ENCODE measurements around the gene MED17. TPM values are rescaled to one million over a fixed set of nuclear protein-coding genes. Genes with fewer than 3 reads are reported as not detected.

MED17 gene
- polyA plus RNA-seq, 1 of the 3 experiments (the other 2 are of a cell fraction) = 19.3 TPM

GRCh38 chr11:93821617-93822016 lies 37.5 kb downstream of the MED17 start:
- Histone ChIP-seq H3K79me2 (ENCODE audit: insufficient read depth) (no peaks in the 10 kb centered on the region), H3F3A (replicated peaks; ENCODE audit: insufficient read depth) (no peaks in the 10 kb centered on the region), H3K9me2 (no peaks in the 10 kb centered on the region), H2AFZ (ENCODE audit: low read depth) (no peak overlapping the region), H4K20me1 (ENCODE audit: insufficient read depth) (no peaks in the 10 kb centered on the region), H3K36me3 (replicated peaks in 1 of 2; ENCODE audit: control insufficient read depth in 1 of 2, insufficient read depth in 2 of 2, low read length in 1 of 2) (no peaks in the 10 kb centered on the region), H3K27ac (ENCODE audit: low read depth in 2 of 2, low read length in 1 of 2) (no peak overlapping the region), H3K4me1 (ENCODE audit: control insufficient read depth in 1 of 2, insufficient read depth in 2 of 2, low read depth in 1 of 2, low read length in 1 of 2) (peaks cover 0 to 19% of the 10 kb centered on the region in 2 experiments; a peak in 1 of 4 replicates), H3K9ac (no peak overlapping the region), H3K27me3 (ENCODE audit: insufficient read depth) (no peaks in the 10 kb centered on the region), H3K4me2 (no peak overlapping the region), H3K4me3 (ENCODE audit: low read depth in 2 of 2, low read length in 1 of 2) (no peak overlapping the region), H3K9me3 (no peaks in the 10 kb centered on the region)
- POLR2A ChIA-PET = no interaction called here
- CTCF ChIA-PET = interaction anchor here (0.6 kb wide), 1 partner anchor 11 kb away, joined by 3 read pairs; no protein-coding TSS in a partner anchor
- TF ChIP-seq, protein P1, sequence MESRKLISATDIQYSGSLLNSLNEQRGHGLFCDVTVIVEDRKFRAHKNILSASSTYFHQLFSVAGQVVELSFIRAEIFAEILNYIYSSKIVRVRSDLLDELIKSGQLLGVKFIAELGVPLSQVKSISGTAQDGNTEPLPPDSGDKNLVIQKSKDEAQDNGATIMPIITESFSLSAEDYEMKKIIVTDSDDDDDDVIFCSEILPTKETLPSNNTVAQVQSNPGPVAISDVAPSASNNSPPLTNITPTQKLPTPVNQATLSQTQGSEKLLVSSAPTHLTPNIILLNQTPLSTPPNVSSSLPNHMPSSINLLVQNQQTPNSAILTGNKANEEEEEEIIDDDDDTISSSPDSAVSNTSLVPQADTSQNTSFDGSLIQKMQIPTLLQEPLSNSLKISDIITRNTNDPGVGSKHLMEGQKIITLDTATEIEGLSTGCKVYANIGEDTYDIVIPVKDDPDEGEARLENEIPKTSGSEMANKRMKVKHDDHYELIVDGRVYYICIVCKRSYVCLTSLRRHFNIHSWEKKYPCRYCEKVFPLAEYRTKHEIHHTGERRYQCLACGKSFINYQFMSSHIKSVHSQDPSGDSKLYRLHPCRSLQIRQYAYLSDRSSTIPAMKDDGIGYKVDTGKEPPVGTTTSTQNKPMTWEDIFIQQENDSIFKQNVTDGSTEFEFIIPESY (IDR thresholded peaks at IDR 0.05; ENCODE audit: borderline replicate concordance, low read depth) = no peak
- TF ChIP-seq NFIC (IDR thresholded peaks at IDR 0.05; ENCODE audit: borderline replicate concordance) = no peak
- no peak for TF ChIP-seq SMC3 (IDR thresholded peaks at IDR 0.05; ENCODE audit: low read depth, low read length)
- TF ChIP-seq FOXJ3 (CRISPR knock-in tag; IDR thresholded peaks at IDR 0.05) = no peak
- TF ChIP-seq, protein P2, sequence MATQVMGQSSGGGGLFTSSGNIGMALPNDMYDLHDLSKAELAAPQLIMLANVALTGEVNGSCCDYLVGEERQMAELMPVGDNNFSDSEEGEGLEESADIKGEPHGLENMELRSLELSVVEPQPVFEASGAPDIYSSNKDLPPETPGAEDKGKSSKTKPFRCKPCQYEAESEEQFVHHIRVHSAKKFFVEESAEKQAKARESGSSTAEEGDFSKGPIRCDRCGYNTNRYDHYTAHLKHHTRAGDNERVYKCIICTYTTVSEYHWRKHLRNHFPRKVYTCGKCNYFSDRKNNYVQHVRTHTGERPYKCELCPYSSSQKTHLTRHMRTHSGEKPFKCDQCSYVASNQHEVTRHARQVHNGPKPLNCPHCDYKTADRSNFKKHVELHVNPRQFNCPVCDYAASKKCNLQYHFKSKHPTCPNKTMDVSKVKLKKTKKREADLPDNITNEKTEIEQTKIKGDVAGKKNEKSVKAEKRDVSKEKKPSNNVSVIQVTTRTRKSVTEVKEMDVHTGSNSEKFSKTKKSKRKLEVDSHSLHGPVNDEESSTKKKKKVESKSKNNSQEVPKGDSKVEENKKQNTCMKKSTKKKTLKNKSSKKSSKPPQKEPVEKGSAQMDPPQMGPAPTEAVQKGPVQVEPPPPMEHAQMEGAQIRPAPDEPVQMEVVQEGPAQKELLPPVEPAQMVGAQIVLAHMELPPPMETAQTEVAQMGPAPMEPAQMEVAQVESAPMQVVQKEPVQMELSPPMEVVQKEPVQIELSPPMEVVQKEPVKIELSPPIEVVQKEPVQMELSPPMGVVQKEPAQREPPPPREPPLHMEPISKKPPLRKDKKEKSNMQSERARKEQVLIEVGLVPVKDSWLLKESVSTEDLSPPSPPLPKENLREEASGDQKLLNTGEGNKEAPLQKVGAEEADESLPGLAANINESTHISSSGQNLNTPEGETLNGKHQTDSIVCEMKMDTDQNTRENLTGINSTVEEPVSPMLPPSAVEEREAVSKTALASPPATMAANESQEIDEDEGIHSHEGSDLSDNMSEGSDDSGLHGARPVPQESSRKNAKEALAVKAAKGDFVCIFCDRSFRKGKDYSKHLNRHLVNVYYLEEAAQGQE (IDR thresholded peaks at IDR 0.05; ENCODE audit: low read depth, low read length) = no peak
- TF ChIP-seq, protein P3, sequence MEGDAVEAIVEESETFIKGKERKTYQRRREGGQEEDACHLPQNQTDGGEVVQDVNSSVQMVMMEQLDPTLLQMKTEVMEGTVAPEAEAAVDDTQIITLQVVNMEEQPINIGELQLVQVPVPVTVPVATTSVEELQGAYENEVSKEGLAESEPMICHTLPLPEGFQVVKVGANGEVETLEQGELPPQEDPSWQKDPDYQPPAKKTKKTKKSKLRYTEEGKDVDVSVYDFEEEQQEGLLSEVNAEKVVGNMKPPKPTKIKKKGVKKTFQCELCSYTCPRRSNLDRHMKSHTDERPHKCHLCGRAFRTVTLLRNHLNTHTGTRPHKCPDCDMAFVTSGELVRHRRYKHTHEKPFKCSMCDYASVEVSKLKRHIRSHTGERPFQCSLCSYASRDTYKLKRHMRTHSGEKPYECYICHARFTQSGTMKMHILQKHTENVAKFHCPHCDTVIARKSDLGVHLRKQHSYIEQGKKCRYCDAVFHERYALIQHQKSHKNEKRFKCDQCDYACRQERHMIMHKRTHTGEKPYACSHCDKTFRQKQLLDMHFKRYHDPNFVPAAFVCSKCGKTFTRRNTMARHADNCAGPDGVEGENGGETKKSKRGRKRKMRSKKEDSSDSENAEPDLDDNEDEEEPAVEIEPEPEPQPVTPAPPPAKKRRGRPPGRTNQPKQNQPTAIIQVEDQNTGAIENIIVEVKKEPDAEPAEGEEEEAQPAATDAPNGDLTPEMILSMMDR (IDR thresholded peaks at IDR 0.05) = no peak
- TF ChIP-seq FOXM1 (IDR thresholded peaks at IDR 0.05; ENCODE audit: low read depth) = no peak
- TF ChIP-seq YY1 (IDR thresholded peaks at IDR 0.05; ENCODE audit: low read depth) = no peak
- no peak for TF ChIP-seq MXI1 (IDR thresholded peaks at IDR 0.05; ENCODE audit: low read depth, low read length)
- TF ChIP-seq MAX (IDR thresholded peaks at IDR 0.05; ENCODE audit: low read depth) = no peak
- no peak for TF ChIP-seq USF1 (IDR thresholded peaks at IDR 0.05; ENCODE audit: borderline replicate concordance, low read depth)
- no peak for TF ChIP-seq GATA2 (CRISPR knock-in tag; IDR thresholded peaks at IDR 0.05)
- TF ChIP-seq, protein P4, sequence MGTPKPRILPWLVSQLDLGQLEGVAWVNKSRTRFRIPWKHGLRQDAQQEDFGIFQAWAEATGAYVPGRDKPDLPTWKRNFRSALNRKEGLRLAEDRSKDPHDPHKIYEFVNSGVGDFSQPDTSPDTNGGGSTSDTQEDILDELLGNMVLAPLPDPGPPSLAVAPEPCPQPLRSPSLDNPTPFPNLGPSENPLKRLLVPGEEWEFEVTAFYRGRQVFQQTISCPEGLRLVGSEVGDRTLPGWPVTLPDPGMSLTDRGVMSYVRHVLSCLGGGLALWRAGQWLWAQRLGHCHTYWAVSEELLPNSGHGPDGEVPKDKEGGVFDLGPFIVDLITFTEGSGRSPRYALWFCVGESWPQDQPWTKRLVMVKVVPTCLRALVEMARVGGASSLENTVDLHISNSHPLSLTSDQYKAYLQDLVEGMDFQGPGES (IDR thresholded peaks at IDR 0.05; ENCODE audit: low read depth, low read length) = no peak
- no peak for TF ChIP-seq FOSL2 (IDR thresholded peaks at IDR 0.05; ENCODE audit: borderline replicate concordance, low read depth)
- no peak for TF ChIP-seq RCOR1 (IDR thresholded peaks at IDR 0.05; ENCODE audit: low read length)
- TF ChIP-seq EZH2phosphoT487 (IDR thresholded peaks at IDR 0.05; ENCODE audit: borderline replicate concordance, low read depth) = no peak
- no peak for TF ChIP-seq EP300 (IDR thresholded peaks at IDR 0.05; ENCODE audit: borderline replicate concordance in 1 of 2, low read depth in 1 of 2, low read length in 1 of 2)
- no peak for TF ChIP-seq POLR2AphosphoS5 (IDR thresholded peaks at IDR 0.05; ENCODE audit: low read depth, low read length)
- WGBS (ENCODE audit: low lambda C conversion rate) = 41% methylated on average over 2 of the region's 2 CpGs
- DNase-seq = no peak
